HepG2 (cell line): Measurements from ENCODE around the gene CALD1. TPM values are rescaled to one million over a fixed set of nuclear protein-coding genes. Genes with fewer than 3 reads are reported as not detected.

Experiments
- ADNP ChIP-seq: sonication (generic); formaldehyde crosslinking; IDR thresholded peaks from 2 replicates; pipeline ENCODE4 v1.4.0; 2020; ENCODE audit warnings: missing genetic modification reagents
- ARID5B ChIP-seq: IDR thresholded peaks from 2 replicates; pipeline ENCODE4 v1.4.0; 2020; ENCODE audit warnings: mild to moderate bottlenecking, missing genetic modification reagents
- ELF4 ChIP-seq: sonication (generic); formaldehyde crosslinking; IDR thresholded peaks from 2 replicates; pipeline ENCODE4 v1.5.0; 2020; ENCODE audit warnings: missing genetic modification reagents, mild to moderate bottlenecking, moderate library complexity, borderline replicate concordance
- FOXK1 ChIP-seq: sonication (generic); formaldehyde crosslinking; IDR thresholded peaks from 2 replicates; pipeline ENCODE4 v1.4.0; 2020; ENCODE audit warnings: low read depth, missing genetic modification reagents, borderline replicate concordance
- KDM5B ChIP-seq: sonication (generic); formaldehyde crosslinking; IDR thresholded peaks from 2 replicates; pipeline ENCODE4 v1.4.0; 2020; ENCODE audit warnings: missing genetic modification reagents, mild to moderate bottlenecking, borderline replicate concordance
- NFATC3 ChIP-seq: sonication (generic); formaldehyde crosslinking; IDR thresholded peaks from 2 replicates; pipeline ENCODE4 v1.5.1; 2020; ENCODE audit warnings: mild to moderate bottlenecking, missing genetic modification reagents
- NFRKB ChIP-seq: fragments of 450-650 bp; IDR thresholded peaks from 2 replicates; pipeline ENCODE4 v1.6.1; 2017
- TP53 ChIP-seq: sonication (generic); formaldehyde crosslinking; conservative IDR thresholded peaks from 2 replicates; pipeline ENCODE4 v1.4.0; 2020; ENCODE audit warnings: missing genetic modification reagents
- ZFP36L2 ChIP-seq: sonication (generic); formaldehyde crosslinking; IDR thresholded peaks from 2 replicates; pipeline ENCODE4 v1.4.0; 2020; ENCODE audit warnings: missing genetic modification reagents
- ZFP90 ChIP-seq: sonication (generic); formaldehyde crosslinking; IDR thresholded peaks from 2 replicates; pipeline ENCODE4 v1.8.0; 2022; ENCODE audit warnings: missing genetic modification reagents, mild to moderate bottlenecking, inconsistent platforms, borderline replicate concordance
- ZNF407 ChIP-seq: sonication (generic); formaldehyde crosslinking; IDR thresholded peaks from one replicate; pipeline ENCODE4 v1.5.1; 2020; ENCODE audit warnings: mild to moderate bottlenecking, missing genetic modification reagents; ENCODE audit errors: not compliant biosample characterization
- ZNF850 ChIP-seq: sonication (generic); formaldehyde crosslinking; conservative IDR thresholded peaks from 2 replicates; pipeline ENCODE4 v1.9.0; 2021; ENCODE audit warnings: mild to moderate bottlenecking, missing genetic modification reagents
- polyA plus RNA-seq, 8 experiments: library from polyadenylated mRNA; depleted of rRNA in 3 of 8; stranded (reverse) in 7 of 8; unstranded in 1 of 8; fragments of >200 nt; fragmentation: Illumina TruSeq in 4 of 8; extraction: Trizol in 4 of 8; gene quantifications; 2 replicates each; pipeline versions ENCODE4 v1.2.1 to v1.2.3, GENCODE V29; 2011 to 2016; ENCODE audit warnings: low read depth in 4 of 8, missing spikeins in 1 of 8, mixed read lengths in 1 of 8; ENCODE audit not compliant: insufficient read depth in 1 of 8
- total RNA-seq, 5 experiments: library from RNA; depleted of rRNA; stranded (reverse); fragments of >200 nt; fragmentation: Illumina TruSeq; extraction: Trizol; gene quantifications; 2 replicates each; pipeline ENCODE4 v1.2.3, GENCODE V29; 2016; ENCODE audit warnings: low read depth in 1 of 5
- TF ChIP-seq, protein P1 (sequence below): sonication (generic); formaldehyde crosslinking; IDR thresholded peaks from 2 replicates; pipeline ENCODE4 v1.8.1; 2023; ENCODE audit warnings: mild to moderate bottlenecking, missing genetic modification reagents
- TF ChIP-seq, protein P2 (sequence below): sonication (generic); formaldehyde crosslinking; IDR thresholded peaks from 2 replicates; pipeline ENCODE4 v1.4.0; 2020; ENCODE audit warnings: missing genetic modification reagents; ENCODE audit errors: not compliant biosample characterization

Gene CALD1
- total and polyA plus RNA-seq, 2 of the 13 experiments (the other 11 are each of a cell fraction or from before 2014, with no cell fraction given), result 53.0 to 112 TPM

- TF ChIP-seq ZNF407 (CRISPR knock-in tag) (no peak), FOXK1 (CRISPR knock-in tag) (no peak; the same call in 1 of the 2 replicates), ZFP90 (CRISPR knock-in tag) (no peak), ZFP36L2 (CRISPR knock-in tag) (no peak), ARID5B (CRISPR knock-in tag) (peak; percentile 76; the same call in 1 of the 2 replicates), ELF4 (CRISPR knock-in tag) (no peak), ADNP (CRISPR knock-in tag) (no peak), NFATC3 (CRISPR knock-in tag) (no peak), TP53 (CRISPR knock-in tag) (no peak), KDM5B (CRISPR knock-in tag) (peak; percentile 37; the same call in 1 of the 2 replicates), ZNF850 (no peak), NFRKB (no peak)
- TF ChIP-seq, protein P1, sequence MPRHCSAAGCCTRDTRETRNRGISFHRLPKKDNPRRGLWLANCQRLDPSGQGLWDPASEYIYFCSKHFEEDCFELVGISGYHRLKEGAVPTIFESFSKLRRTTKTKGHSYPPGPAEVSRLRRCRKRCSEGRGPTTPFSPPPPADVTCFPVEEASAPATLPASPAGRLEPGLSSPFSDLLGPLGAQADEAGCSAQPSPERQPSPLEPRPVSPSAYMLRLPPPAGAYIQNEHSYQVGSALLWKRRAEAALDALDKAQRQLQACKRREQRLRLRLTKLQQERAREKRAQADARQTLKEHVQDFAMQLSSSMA (CRISPR knock-in tag), result no peak
- TF ChIP-seq, protein P2, sequence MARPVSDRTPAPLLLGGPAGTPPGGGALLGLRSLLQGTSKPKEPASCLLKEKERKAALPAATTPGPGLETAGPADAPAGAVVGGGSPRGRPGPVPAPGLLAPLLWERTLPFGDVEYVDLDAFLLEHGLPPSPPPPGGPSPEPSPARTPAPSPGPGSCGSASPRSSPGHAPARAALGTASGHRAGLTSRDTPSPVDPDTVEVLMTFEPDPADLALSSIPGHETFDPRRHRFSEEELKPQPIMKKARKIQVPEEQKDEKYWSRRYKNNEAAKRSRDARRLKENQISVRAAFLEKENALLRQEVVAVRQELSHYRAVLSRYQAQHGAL (CRISPR knock-in tag), result no peak
Measured at GRCh38 chr7:134891262-134891695, 111.8 kb downstream of the CALD1 start (continued).
